Neural cell (in vitro differentiated cells): Measurements from ENCODE around the gene KIF24.
"Not testable (repeated sequence)": the region's sequence is repeated elsewhere in the genome, so short reads cannot be mapped to it uniquely, and the experiment has no call there.

Experiments used
- EP300 ChIP-seq: fragments of 450-650 bp; conservative IDR thresholded peaks from 2 replicates; pipeline ENCODE4 v1.6.1; 2014; ENCODE audit warnings: antibody characterized with exemption, mild to moderate bottlenecking, moderate library complexity; ENCODE audit not compliant: poor library complexity, severe bottlenecking
- POLR2AphosphoS5 ChIP-seq: IDR thresholded peaks from 2 replicates; pipeline ENCODE4 v1.6.1; 2012
- TF ChIP-seq, protein P1 (sequence below): fragments of 450-650 bp; IDR thresholded peaks from 2 replicates; pipeline ENCODE4 v1.5.1; 2014; ENCODE audit warnings: antibody characterized with exemption, mild to moderate bottlenecking, moderate library complexity; ENCODE audit not compliant: poor library complexity, severe bottlenecking
- TF ChIP-seq, protein P2 (sequence below): IDR thresholded peaks from 2 replicates; pipeline ENCODE4 v1.6.1; 2012; ENCODE audit warnings: borderline replicate concordance

GRCh38 chr9:34368796-34369195 lies 39.7 kb upstream of the KIF24 start:
- TF ChIP-seq, protein P1, sequence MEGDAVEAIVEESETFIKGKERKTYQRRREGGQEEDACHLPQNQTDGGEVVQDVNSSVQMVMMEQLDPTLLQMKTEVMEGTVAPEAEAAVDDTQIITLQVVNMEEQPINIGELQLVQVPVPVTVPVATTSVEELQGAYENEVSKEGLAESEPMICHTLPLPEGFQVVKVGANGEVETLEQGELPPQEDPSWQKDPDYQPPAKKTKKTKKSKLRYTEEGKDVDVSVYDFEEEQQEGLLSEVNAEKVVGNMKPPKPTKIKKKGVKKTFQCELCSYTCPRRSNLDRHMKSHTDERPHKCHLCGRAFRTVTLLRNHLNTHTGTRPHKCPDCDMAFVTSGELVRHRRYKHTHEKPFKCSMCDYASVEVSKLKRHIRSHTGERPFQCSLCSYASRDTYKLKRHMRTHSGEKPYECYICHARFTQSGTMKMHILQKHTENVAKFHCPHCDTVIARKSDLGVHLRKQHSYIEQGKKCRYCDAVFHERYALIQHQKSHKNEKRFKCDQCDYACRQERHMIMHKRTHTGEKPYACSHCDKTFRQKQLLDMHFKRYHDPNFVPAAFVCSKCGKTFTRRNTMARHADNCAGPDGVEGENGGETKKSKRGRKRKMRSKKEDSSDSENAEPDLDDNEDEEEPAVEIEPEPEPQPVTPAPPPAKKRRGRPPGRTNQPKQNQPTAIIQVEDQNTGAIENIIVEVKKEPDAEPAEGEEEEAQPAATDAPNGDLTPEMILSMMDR: not testable (repeated sequence)
- TF ChIP-seq EP300, POLR2AphosphoS5: not testable (repeated sequence)
- TF ChIP-seq, protein P2, sequence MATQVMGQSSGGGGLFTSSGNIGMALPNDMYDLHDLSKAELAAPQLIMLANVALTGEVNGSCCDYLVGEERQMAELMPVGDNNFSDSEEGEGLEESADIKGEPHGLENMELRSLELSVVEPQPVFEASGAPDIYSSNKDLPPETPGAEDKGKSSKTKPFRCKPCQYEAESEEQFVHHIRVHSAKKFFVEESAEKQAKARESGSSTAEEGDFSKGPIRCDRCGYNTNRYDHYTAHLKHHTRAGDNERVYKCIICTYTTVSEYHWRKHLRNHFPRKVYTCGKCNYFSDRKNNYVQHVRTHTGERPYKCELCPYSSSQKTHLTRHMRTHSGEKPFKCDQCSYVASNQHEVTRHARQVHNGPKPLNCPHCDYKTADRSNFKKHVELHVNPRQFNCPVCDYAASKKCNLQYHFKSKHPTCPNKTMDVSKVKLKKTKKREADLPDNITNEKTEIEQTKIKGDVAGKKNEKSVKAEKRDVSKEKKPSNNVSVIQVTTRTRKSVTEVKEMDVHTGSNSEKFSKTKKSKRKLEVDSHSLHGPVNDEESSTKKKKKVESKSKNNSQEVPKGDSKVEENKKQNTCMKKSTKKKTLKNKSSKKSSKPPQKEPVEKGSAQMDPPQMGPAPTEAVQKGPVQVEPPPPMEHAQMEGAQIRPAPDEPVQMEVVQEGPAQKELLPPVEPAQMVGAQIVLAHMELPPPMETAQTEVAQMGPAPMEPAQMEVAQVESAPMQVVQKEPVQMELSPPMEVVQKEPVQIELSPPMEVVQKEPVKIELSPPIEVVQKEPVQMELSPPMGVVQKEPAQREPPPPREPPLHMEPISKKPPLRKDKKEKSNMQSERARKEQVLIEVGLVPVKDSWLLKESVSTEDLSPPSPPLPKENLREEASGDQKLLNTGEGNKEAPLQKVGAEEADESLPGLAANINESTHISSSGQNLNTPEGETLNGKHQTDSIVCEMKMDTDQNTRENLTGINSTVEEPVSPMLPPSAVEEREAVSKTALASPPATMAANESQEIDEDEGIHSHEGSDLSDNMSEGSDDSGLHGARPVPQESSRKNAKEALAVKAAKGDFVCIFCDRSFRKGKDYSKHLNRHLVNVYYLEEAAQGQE: not testable (repeated sequence)
